Bronchial epithelial cell (primary cell): ENCODE results near the gene HCN3. TPM values are rescaled to one million over a fixed set of nuclear protein-coding genes. Genes with fewer than 3 reads are reported as not detected.

ENCODE experiments used
- DNase-seq: peaks from one replicate; pipeline ENCODE4 v3.0.0-alpha.2; 2010; ENCODE audit warnings: low read depth
- FAIRE-seq: peaks from 2 replicates; lab custom pipeline; 2011; peaks lifted over from hg19 to GRCh38; lab: Jason Lieb, UNC
- H3K27me3 ChIP-seq: 2 replicates; pipeline ENCODE4 v1.5.1; 2011; ENCODE audit warnings: low read length; ENCODE audit not compliant: control insufficient read depth, insufficient read depth
- H3K36me3 ChIP-seq: 2 replicates; pipeline ENCODE4 v1.5.1; 2011; ENCODE audit warnings: low read length; ENCODE audit not compliant: control insufficient read depth, insufficient read depth
- H3K4me3 ChIP-seq: 2 replicates; pipeline ENCODE4 v1.5.1; 2011; ENCODE audit warnings: mild to moderate bottlenecking, low read depth, low read length, control low read depth
- total RNA-seq: library from RNA; depleted of rRNA; stranded (reverse); fragments of >200 nt; gene quantifications from 2 replicates; pipeline ENCODE4 v1.2.1, GENCODE V29; 2014
- TF ChIP-seq, protein P1 (sequence below): IDR thresholded peaks from 2 replicates; pipeline ENCODE4 v1.5.1; 2011; ENCODE audit warnings: mild to moderate bottlenecking, moderate library complexity, low read length, control low read depth, inconsistent platforms; ENCODE audit not compliant: insufficient read depth, severe bottlenecking

Gene HCN3
- total RNA-seq, 1 donor from 2014 or later, result 1.1 TPM

GRCh38 chr1:155260276-155260675 lies 17.0 kb upstream of the HCN3 start:
- no peak for DNase-seq
- Histone ChIP-seq H3K36me3 (peaks cover 18% of the 10 kb centered on the region), H3K27me3 (no peaks in the 10 kb centered on the region), H3K4me3 (no peak overlapping the region)
- FAIRE-seq, result no peak
- TF ChIP-seq, protein P1, sequence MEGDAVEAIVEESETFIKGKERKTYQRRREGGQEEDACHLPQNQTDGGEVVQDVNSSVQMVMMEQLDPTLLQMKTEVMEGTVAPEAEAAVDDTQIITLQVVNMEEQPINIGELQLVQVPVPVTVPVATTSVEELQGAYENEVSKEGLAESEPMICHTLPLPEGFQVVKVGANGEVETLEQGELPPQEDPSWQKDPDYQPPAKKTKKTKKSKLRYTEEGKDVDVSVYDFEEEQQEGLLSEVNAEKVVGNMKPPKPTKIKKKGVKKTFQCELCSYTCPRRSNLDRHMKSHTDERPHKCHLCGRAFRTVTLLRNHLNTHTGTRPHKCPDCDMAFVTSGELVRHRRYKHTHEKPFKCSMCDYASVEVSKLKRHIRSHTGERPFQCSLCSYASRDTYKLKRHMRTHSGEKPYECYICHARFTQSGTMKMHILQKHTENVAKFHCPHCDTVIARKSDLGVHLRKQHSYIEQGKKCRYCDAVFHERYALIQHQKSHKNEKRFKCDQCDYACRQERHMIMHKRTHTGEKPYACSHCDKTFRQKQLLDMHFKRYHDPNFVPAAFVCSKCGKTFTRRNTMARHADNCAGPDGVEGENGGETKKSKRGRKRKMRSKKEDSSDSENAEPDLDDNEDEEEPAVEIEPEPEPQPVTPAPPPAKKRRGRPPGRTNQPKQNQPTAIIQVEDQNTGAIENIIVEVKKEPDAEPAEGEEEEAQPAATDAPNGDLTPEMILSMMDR, result no peak

DNA sequence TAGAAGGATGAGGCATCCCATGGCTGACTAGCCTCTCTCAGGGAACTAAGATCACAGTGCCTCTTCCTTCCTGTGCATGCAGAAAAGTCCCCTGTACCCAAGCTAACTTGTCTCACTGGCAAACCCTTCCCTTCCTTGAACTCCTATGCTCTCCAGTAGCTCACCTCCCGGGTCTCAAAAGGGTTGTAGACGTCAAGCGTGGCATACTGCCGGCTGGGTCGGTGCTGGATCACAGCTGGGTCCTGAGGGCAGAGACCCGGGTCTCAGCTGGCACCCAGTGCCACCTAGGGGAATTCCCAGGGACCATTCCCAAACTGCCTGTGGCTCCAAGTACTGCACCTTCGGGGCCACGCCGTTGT lies 15.8 kb upstream of the HCN3 start:
- H3K36me3 ChIP-seq, result peaks cover 20% of the 10 kb centered on the region
- H3K27me3 ChIP-seq, result no peaks in the 10 kb centered on the region
- no peak for DNase-seq
- H3K4me3 ChIP-seq, result peak overlapping the region; percentile 52
- TF ChIP-seq, protein P1, result no peak
- no peak for FAIRE-seq

DNA sequence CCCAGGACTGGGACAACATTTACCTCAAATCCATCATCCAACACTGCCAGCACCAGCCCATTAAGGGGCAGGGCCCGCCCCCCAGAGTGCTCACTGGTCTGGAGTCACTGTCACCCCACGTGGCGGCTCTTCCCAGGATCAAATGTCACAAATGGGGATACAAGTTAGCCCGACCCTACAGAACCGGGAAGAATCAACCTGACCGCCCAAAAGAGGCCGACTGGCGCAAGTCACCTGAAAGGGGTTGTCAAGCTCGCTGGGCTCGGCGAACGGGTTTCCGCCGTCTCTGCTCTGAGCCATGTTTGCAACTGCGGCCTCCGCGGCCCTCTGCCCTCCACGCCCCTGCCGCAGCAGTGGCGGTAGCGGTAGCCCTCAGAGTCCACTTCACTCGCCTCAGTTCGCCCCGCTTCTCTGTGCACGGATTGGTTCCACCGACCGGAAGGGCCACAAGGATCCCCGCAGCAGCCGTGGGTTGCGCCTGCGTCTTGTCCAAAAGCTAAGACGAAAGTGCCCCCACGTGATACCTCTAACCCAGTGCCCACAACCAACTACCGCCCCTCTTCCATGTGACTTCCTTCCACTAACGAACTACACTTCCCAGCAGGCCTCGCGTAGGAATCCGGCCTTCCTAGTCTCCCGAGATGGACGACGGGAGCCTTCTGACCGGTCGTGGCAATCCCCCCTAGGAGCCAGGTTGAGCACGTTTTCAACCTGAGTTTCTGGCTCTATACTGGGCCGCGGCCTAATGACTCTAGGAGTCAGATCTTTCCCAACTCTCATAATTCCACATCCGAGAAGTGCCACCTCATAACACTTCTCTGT lies 15.2 kb upstream of the HCN3 start, which contains the start of gene SCAMP3:
SCAMP3 (minus strand) TSS at position 509 of the 822 bp plus-strand sequence; CDS start at position 300, 209 bp downstream.
- TF ChIP-seq, protein P1, result no peak
- FAIRE-seq (no peak), DNase-seq (peak; percentile 97)
- peaks cover 25% of the 10 kb centered on the region for H3K36me3 ChIP-seq
- peak within 1 kb of the TSS; percentile 52 for H3K4me3 ChIP-seq
- H3K27me3 ChIP-seq, result no peaks in the 10 kb centered on the region

GRCh38 chr1:155263067-155263466 lies 14.2 kb upstream of the HCN3 start:
- peaks cover 28% of the 10 kb centered on the region for H3K36me3 ChIP-seq
- DNase-seq, result no peak
- H3K27me3 ChIP-seq, result no peaks in the 10 kb centered on the region
- no peak for FAIRE-seq
- H3K4me3 ChIP-seq, result no peak overlapping the region
- TF ChIP-seq, protein P1, result no peak

DNA sequence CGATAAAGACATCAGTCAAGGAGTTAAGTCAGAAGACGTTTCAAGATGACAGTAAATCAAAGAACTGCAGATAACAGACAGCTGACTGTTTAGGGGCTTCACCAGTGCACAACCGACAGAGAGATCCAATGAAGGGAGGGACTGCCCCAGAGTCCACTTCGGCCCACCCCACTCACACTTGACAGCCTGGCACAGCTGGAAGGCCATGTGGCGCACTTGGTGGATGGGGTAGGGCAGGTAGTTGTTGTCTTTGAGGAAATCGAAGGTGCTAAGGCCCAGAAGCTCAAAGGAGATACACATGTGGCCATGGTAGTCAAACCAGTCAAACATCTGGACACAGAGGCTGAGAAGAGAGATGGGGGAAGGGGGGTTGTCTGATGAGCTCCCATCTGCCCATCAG lies 10.7 kb upstream of the HCN3 start:
- FAIRE-seq (no peak), DNase-seq (no peak)
- Histone ChIP-seq H3K27me3 (no peaks in the 10 kb centered on the region), H3K4me3 (no peak overlapping the region), H3K36me3 (peaks cover 42% of the 10 kb centered on the region)
- TF ChIP-seq, protein P1, result no peak
